ENCODE measurements around the gene CNOT1. TPM values are rescaled to one million over a fixed set of nuclear protein-coding genes. Genes with fewer than 3 reads are reported as not detected.

CNOT1 gene
- polyA plus RNA-seq, 1 donor from 2014 or later = 66.2 TPM

- Histone ChIP-seq H3K4me2 (ENCODE audit: low read length) (no peak overlapping the region), H3K9me2 (ENCODE audit: insufficient read depth, low read length) (no peaks in the 10 kb centered on the region), H3K9ac (ENCODE audit: low read length) (no peak overlapping the region), H3K4me3 (ENCODE audit: low read length) (no peak overlapping the region), H3K27ac (ENCODE audit: low read length) (no peak overlapping the region), H3F3A (ENCODE audit: insufficient read depth, low read length, poor library complexity, severe bottlenecking) (no peaks in the 10 kb centered on the region), H2AFZ (ENCODE audit: low read depth, low read length) (no peak overlapping the region), H3K27me3 (ENCODE audit: insufficient read depth, low read depth, low read length) (no peaks in the 10 kb centered on the region), H3K79me2 (replicated peaks; ENCODE audit: insufficient read depth, low read length) (no peaks in the 10 kb centered on the region), H3K9me3 (ENCODE audit: low read length) (no peaks in the 10 kb centered on the region), H3K36me3 (ENCODE audit: insufficient read depth, low read length) (no peaks in the 10 kb centered on the region), H4K20me1 (ENCODE audit: insufficient read depth) (no peaks in the 10 kb centered on the region)
- TF ChIP-seq EP300 (conservative IDR thresholded peaks at IDR 0.05; ENCODE audit: poor library complexity, severe bottlenecking) = no peak
- no peak for TF ChIP-seq TAF1 (IDR thresholded peaks at IDR 0.05; ENCODE audit: low read depth)
These were observed 43.1 kb downstream of the CNOT1 start for GRCh38 chr16:58586340-58587030.

- TF ChIP-seq POLR2AphosphoS5 (IDR thresholded peaks at IDR 0.05) (no peak), SMC3 (conservative IDR thresholded peaks at IDR 0.05; ENCODE audit: poor library complexity) (no peak), MXI1 (conservative IDR thresholded peaks at IDR 0.05; ENCODE audit: poor library complexity, severe bottlenecking) (no peak), CTCF (IDR thresholded peaks at IDR 0.05; ENCODE audit: poor library complexity, severe bottlenecking) (no peak), EZH2 (IDR thresholded peaks at IDR 0.05; ENCODE audit: borderline replicate concordance, insufficient read depth, low read length, poor library complexity, severe bottlenecking) (no peak), EP300 (conservative IDR thresholded peaks at IDR 0.05; ENCODE audit: poor library complexity, severe bottlenecking) (no peak), RAD21 (conservative IDR thresholded peaks at IDR 0.05) (no peak), TAF1 (IDR thresholded peaks at IDR 0.05; ENCODE audit: low read depth) (no peak), REST (IDR thresholded peaks at IDR 0.05; ENCODE audit: borderline replicate concordance) (no peak)
- Histone ChIP-seq H3K79me2 (replicated peaks; ENCODE audit: insufficient read depth, low read length) (no peaks in the 10 kb centered on the region), H3F3A (ENCODE audit: insufficient read depth, low read length, poor library complexity, severe bottlenecking) (no peaks in the 10 kb centered on the region), H3K4me2 (ENCODE audit: low read length) (no peak overlapping the region), H3K27me3 (ENCODE audit: insufficient read depth, low read depth, low read length) (no peaks in the 10 kb centered on the region), H3K27ac (ENCODE audit: low read length) (no peak overlapping the region), H3K4me3 (ENCODE audit: low read length) (no peak overlapping the region), H3K9me2 (ENCODE audit: insufficient read depth, low read length) (no peaks in the 10 kb centered on the region), H2AFZ (ENCODE audit: low read depth, low read length) (no peak overlapping the region), H4K20me1 (ENCODE audit: insufficient read depth) (no peaks in the 10 kb centered on the region), H3K36me3 (ENCODE audit: insufficient read depth, low read length) (no peaks in the 10 kb centered on the region), H3K9ac (ENCODE audit: low read length) (no peak overlapping the region), H3K9me3 (ENCODE audit: low read length) (no peaks in the 10 kb centered on the region)
These were observed 44.7 kb downstream of the CNOT1 start for GRCh38 chr16:58584831-58585505.
